MM.1S (cell line): ENCODE measurements around the gene TCF23.

Source experiments
- DNase-seq: peaks from one replicate; pipeline ENCODE4 v3.0.0-alpha.2; 2015
- H2AFZ ChIP-seq: fragments of 300-600 bp; sonication (generic); 2 replicates; pipeline ENCODE4 v1.6.0; 2016; ENCODE audit warnings: antibody characterized with exemption, low read length
- H3F3A ChIP-seq: fragments of 300-600 bp; sonication (generic); 2 replicates; pipeline ENCODE4 v1.6.1; 2016; ENCODE audit warnings: mild to moderate bottlenecking, antibody characterized with exemption, low read length, moderate library complexity, mixed read lengths; ENCODE audit not compliant: insufficient read depth
- H3K27ac ChIP-seq: fragments of 300-600 bp; sonication (generic); 2 replicates; pipeline ENCODE4 v1.5.1; 2016; ENCODE audit warnings: mild to moderate bottlenecking, low read length
- H3K27me3 ChIP-seq: fragments of 300-600 bp; sonication (generic); replicated peaks from 2 replicates; pipeline ENCODE4 v1.6.0; 2016; ENCODE audit warnings: low read length; ENCODE audit not compliant: insufficient read depth
- H3K36me3 ChIP-seq: fragments of 300-600 bp; sonication (generic); replicated peaks from 2 replicates; pipeline ENCODE4 v1.6.1; 2016; ENCODE audit warnings: mild to moderate bottlenecking, low read length, mixed read lengths; ENCODE audit not compliant: insufficient read depth
- H3K4me1 ChIP-seq: fragments of 300-600 bp; sonication (generic); 2 replicates; pipeline ENCODE4 v1.6.1; 2016; ENCODE audit warnings: low read length, mixed read lengths
- H3K4me2 ChIP-seq: fragments of 300-600 bp; sonication (generic); 2 replicates; pipeline ENCODE4 v1.6.0; 2016; ENCODE audit warnings: low read depth, low read length
- H3K4me3 ChIP-seq: fragments of 300-600 bp; sonication (generic); 2 replicates; pipeline ENCODE4 v1.5.1; 2016; ENCODE audit warnings: low read length, mixed read lengths
- H3K79me2 ChIP-seq: fragments of 300-600 bp; sonication (generic); 2 replicates; pipeline ENCODE4 v1.6.1; 2016; ENCODE audit warnings: mixed run types, low read length, mixed read lengths
- H3K9ac ChIP-seq: fragments of 300-600 bp; sonication (generic); 2 replicates; pipeline ENCODE4 v1.6.1; 2016; ENCODE audit warnings: low read length, mixed read lengths
- H3K9me2 ChIP-seq: fragments of 300-600 bp; sonication (generic); replicated peaks from 2 replicates; pipeline ENCODE4 v1.6.1; 2016; ENCODE audit warnings: mild to moderate bottlenecking, low read length, mixed read lengths; ENCODE audit not compliant: insufficient read depth
- H3K9me3 ChIP-seq: fragments of 300-600 bp; sonication (generic); replicated peaks from 2 replicates; pipeline ENCODE4 v1.6.1; 2016; ENCODE audit warnings: mild to moderate bottlenecking, low read length, mixed read lengths; ENCODE audit not compliant: insufficient read depth
- H4K20me1 ChIP-seq: fragments of 300-600 bp; sonication (generic); 2 replicates; pipeline ENCODE4 v1.6.1; 2016; ENCODE audit warnings: mild to moderate bottlenecking, low read length, moderate library complexity, mixed read lengths; ENCODE audit not compliant: insufficient read depth
- CTCF ChIP-seq: fragments of 300-600 bp; sonication (generic); IDR thresholded peaks from 2 replicates; pipeline ENCODE4 v1.5.1; 2016; ENCODE audit warnings: antibody characterized with exemption, low read length, mixed read lengths
- EZH2 ChIP-seq: fragments of 300-600 bp; sonication (generic); optimal IDR thresholded peaks from 2 replicates; pipeline ENCODE3; 2017; ENCODE audit warnings: low read depth, mild to moderate bottlenecking, antibody characterized with exemption, low read length, mixed read lengths
- EZH2phosphoT487 ChIP-seq: fragments of 300-600 bp; sonication (generic); IDR thresholded peaks from 2 replicates; pipeline ENCODE4 v1.6.1; 2018; ENCODE audit warnings: antibody characterized with exemption, low read length

Gene TCF23

GRCh38 chr2:27184115-27184514 lies 35.3 kb downstream of the TCF23 start:
- no peaks in the 10 kb centered on the region for H3K9me2 ChIP-seq
- peaks cover 25% of the 10 kb centered on the region for H3K4me1 ChIP-seq
- H3F3A ChIP-seq: peaks cover 3% of the 10 kb centered on the region; the same call in 1 of the 2 replicates
- no peak overlapping the region for H2AFZ ChIP-seq
- H4K20me1 ChIP-seq: no peaks in the 10 kb centered on the region
- TF ChIP-seq CTCF: no peak
- TF ChIP-seq EZH2: no peak
- TF ChIP-seq EZH2phosphoT487: no peak
- H3K9me3 ChIP-seq: no peaks in the 10 kb centered on the region
- no peak overlapping the region for H3K4me2 ChIP-seq
- no peak overlapping the region for H3K27ac ChIP-seq
- no peaks in the 10 kb centered on the region for H3K27me3 ChIP-seq
- no peak for DNase-seq
- no peaks in the 10 kb centered on the region for H3K36me3 ChIP-seq
- H3K4me3 ChIP-seq: no peak overlapping the region
- H3K9ac ChIP-seq: no peak overlapping the region
- no peaks in the 10 kb centered on the region for H3K79me2 ChIP-seq

- Histone ChIP-seq H3K9me2 (no peaks in the 10 kb centered on the region), H3K4me3 (no peak overlapping the region), H4K20me1 (no peaks in the 10 kb centered on the region), H3F3A (peaks cover 3% of the 10 kb centered on the region; the same call in 1 of the 2 replicates), H3K9me3 (no peaks in the 10 kb centered on the region), H3K79me2 (no peaks in the 10 kb centered on the region), H3K4me1 (peaks cover 18% of the 10 kb centered on the region), H3K27ac (no peak overlapping the region), H3K9ac (no peak overlapping the region), H3K4me2 (no peak overlapping the region), H3K27me3 (no peaks in the 10 kb centered on the region), H3K36me3 (no peaks in the 10 kb centered on the region), H2AFZ (peak overlapping the region; percentile 2; the same call in 1 of the 2 replicates)
- no peak for TF ChIP-seq CTCF
- no peak for TF ChIP-seq EZH2
- TF ChIP-seq EZH2phosphoT487: no peak
- DNase-seq: peak; percentile 22
Measured at GRCh38 chr2:27185331-27186026, 36.7 kb downstream of the TCF23 start.

GRCh38 chr2:27186613-27187345 lies 38.0 kb downstream of the TCF23 start:
- TF ChIP-seq EZH2 (no peak), CTCF (no peak)
- H3F3A ChIP-seq: peaks cover 3% of the 10 kb centered on the region; the same call in 1 of the 2 replicates
- H3K36me3 ChIP-seq: no peaks in the 10 kb centered on the region
- no peaks in the 10 kb centered on the region for H3K27me3 ChIP-seq
- no peak overlapping the region for H2AFZ ChIP-seq
- H3K27ac ChIP-seq: no peak overlapping the region
- H3K4me2 ChIP-seq: no peak overlapping the region
- H3K4me3 ChIP-seq: no peak overlapping the region
- DNase-seq: peak; percentile 50
- H3K9me2 ChIP-seq: no peaks in the 10 kb centered on the region
- H3K4me1 ChIP-seq: peaks cover 18% of the 10 kb centered on the region
- H3K79me2 ChIP-seq: no peaks in the 10 kb centered on the region
- no peak overlapping the region for H3K9ac ChIP-seq
- H4K20me1 ChIP-seq: no peaks in the 10 kb centered on the region
- H3K9me3 ChIP-seq: no peaks in the 10 kb centered on the region
